ENCODE results near the gene TMEM209.

- TF ChIP-seq CTCF (IDR thresholded peaks at IDR 0.05) (no peak), POLR2A (IDR thresholded peaks at IDR 0.05) (no peak)
Measured at GRCh38 chr7:130180571-130181262, 24.5 kb downstream of the TMEM209 start.

Measured in adrenal gland (tissue), 5 donors.